ENCODE results near the gene MYO7B. TPM values are rescaled to one million over a fixed set of nuclear protein-coding genes. Genes with fewer than 3 reads are reported as not detected.
"Not testable (repeated sequence)": the region's sequence is repeated elsewhere in the genome, so short reads cannot be mapped to it uniquely, and the experiment has no call there.

MYO7B gene
- total RNA-seq, 6 experiments from 2014 or later, result 0.74 to 1.3 (median 0.98) TPM

- no peak for DNase-seq
- H3K27ac Mint-ChIP-seq, result no peak overlapping the region
- H3K27me3 Mint-ChIP-seq (ENCODE audit: insufficient read depth), result peaks cover 1% of the 10 kb centered on the region; the same call in 1 of the 2 replicates
- no peak overlapping the region for H3K4me3 Mint-ChIP-seq
- no peaks in the 10 kb centered on the region for H3K9me3 Mint-ChIP-seq
- peaks cover 11% of the 10 kb centered on the region; the same call in 1 of the 2 replicates for H3K36me3 Mint-ChIP-seq (ENCODE audit: low read depth)
- peaks cover 47% of the 10 kb centered on the region for H3K4me1 Mint-ChIP-seq (ENCODE audit: low read depth)
- TF ChIP-seq CTCF (IDR thresholded peaks at IDR 0.05), result no peak
Observed at GRCh38 chr2:127528487-127528886, 7.0 kb upstream of the MYO7B start.

- peak overlapping the region; percentile 56 for H3K27ac Mint-ChIP-seq
- H3K27me3 Mint-ChIP-seq (ENCODE audit: insufficient read depth); H3K36me3 Mint-ChIP-seq (ENCODE audit: low read depth); H3K4me3 Mint-ChIP-seq; H3K9me3 Mint-ChIP-seq: not testable (repeated sequence)
- H3K4me1 Mint-ChIP-seq (ENCODE audit: low read depth), result peaks cover 41% of the 10 kb centered on the region
- peak; percentile 20 for DNase-seq
Observed at GRCh38 chr2:127529416-127529815, 6.1 kb upstream of the MYO7B start.

- Mint-ChIP-seq H3K36me3 (ENCODE audit: low read depth) (peaks cover 4% of the 10 kb centered on the region; the same call in 1 of the 2 replicates), H3K4me3 (peak overlapping the region; percentile 19; the same call in 1 of the 2 replicates), H3K27me3 (ENCODE audit: insufficient read depth) (peaks cover 9% of the 10 kb centered on the region; the same call in 1 of the 2 replicates), H3K9me3 (no peaks in the 10 kb centered on the region), H3K27ac (peak overlapping the region; percentile 71), H3K4me1 (ENCODE audit: low read depth) (peaks cover 41% of the 10 kb centered on the region)
- DNase-seq, result peak; percentile 60
- no peak for TF ChIP-seq CTCF (IDR thresholded peaks at IDR 0.05)
Observed at GRCh38 chr2:127530245-127531140, 5.0 kb upstream of the MYO7B start.

- peak overlapping the region; percentile 19; the same call in 1 of the 2 replicates for H3K4me3 Mint-ChIP-seq
- H3K36me3 Mint-ChIP-seq (ENCODE audit: low read depth), result no peaks in the 10 kb centered on the region
- DNase-seq, result peak; percentile 63
- no peaks in the 10 kb centered on the region for H3K9me3 Mint-ChIP-seq
- H3K4me1 Mint-ChIP-seq (ENCODE audit: low read depth), result peaks cover 41% of the 10 kb centered on the region
- peak; percentile 59 for TF ChIP-seq CTCF (IDR thresholded peaks at IDR 0.05)
- H3K27ac Mint-ChIP-seq, result peak overlapping the region; percentile 71
- H3K27me3 Mint-ChIP-seq (ENCODE audit: insufficient read depth), result peaks cover 9% of the 10 kb centered on the region; the same call in 1 of the 2 replicates
Observed at GRCh38 chr2:127531221-127531648, 4.2 kb upstream of the MYO7B start.

GRCh38 chr2:127532296-127532695, 3.2 kb upstream of the MYO7B start:
- no peak for TF ChIP-seq CTCF (IDR thresholded peaks at IDR 0.05)
- Mint-ChIP-seq H3K36me3 (ENCODE audit: low read depth) (no peaks in the 10 kb centered on the region), H3K27me3 (ENCODE audit: insufficient read depth) (peaks cover 9% of the 10 kb centered on the region)

GRCh38 chr2:127535918-127536317, 435 bp downstream of the MYO7B start:
- TF ChIP-seq CTCF (IDR thresholded peaks at IDR 0.05), result no peak
- H3K4me3 Mint-ChIP-seq, result no peak overlapping the region

More at GRCh38 chr2:127532296-127532695, 3.2 kb upstream of the MYO7B start:
- Mint-ChIP-seq H3K4me3 (no peak overlapping the region), H3K4me1 (ENCODE audit: low read depth) (peaks cover 35% of the 10 kb centered on the region), H3K27ac (no peak overlapping the region), H3K9me3 (no peaks in the 10 kb centered on the region)
- DNase-seq, result no peak

More at GRCh38 chr2:127535918-127536317, 435 bp downstream of the MYO7B start:
- H3K9me3 Mint-ChIP-seq, result no peaks in the 10 kb centered on the region
- H3K4me1 Mint-ChIP-seq (ENCODE audit: low read depth), result peaks cover 9% of the 10 kb centered on the region
- H3K27me3 Mint-ChIP-seq (ENCODE audit: insufficient read depth), result peaks cover 29% of the 10 kb centered on the region
- H3K27ac Mint-ChIP-seq, result no peak overlapping the region
- no peak for DNase-seq
- no peaks in the 10 kb centered on the region for H3K36me3 Mint-ChIP-seq (ENCODE audit: low read depth)

All from HFFc6 (cell line).